ENCODE results near the gene GPC3. TPM values are rescaled to one million over a fixed set of nuclear protein-coding genes. Genes with fewer than 3 reads are reported as not detected.

GPC3 gene
- polyA plus RNA-seq, 1 of the 3 experiments (the other 2 are of a cell fraction) = 1.4 TPM

DNA sequence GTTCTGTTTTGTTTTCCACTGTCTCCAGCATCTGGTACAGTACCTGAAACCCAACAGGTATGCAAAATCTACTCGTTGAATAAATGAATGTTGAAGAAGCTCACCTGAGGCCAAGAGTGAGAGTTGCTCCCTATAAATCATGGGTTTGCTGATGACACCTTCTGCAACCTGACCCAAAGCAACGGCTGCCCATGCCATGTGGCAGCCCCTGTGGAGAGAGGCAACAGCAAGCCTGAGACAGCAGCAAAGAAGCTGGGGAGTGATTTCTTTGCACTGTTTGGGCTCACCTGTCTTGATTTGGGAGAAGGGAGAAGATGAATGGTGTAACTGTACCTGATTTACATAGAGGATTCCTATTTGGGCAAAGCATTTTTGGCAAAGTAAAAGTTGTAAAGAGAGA is 450.3 kb downstream of the GPC3 start:
- H2AFZ ChIP-seq (ENCODE audit: low read depth) = no peak overlapping the region
- H3K9me3 ChIP-seq = no peaks in the 10 kb centered on the region
- H3K27ac ChIP-seq (ENCODE audit: low read depth in 2 of 2, low read length in 1 of 2) = no peak overlapping the region
- H3K4me1 ChIP-seq (ENCODE audit: control insufficient read depth in 1 of 2, insufficient read depth in 2 of 2, low read depth in 1 of 2, low read length in 1 of 2) = no peaks in the 10 kb centered on the region
- no peaks in the 10 kb centered on the region for H3K36me3 ChIP-seq (replicated peaks in 1 of 2; ENCODE audit: control insufficient read depth in 1 of 2, insufficient read depth in 2 of 2, low read length in 1 of 2)
- ChIA-PET POLR2A (no interaction called here), CTCF (no interaction called here)
- no peaks in the 10 kb centered on the region for H3K79me2 ChIP-seq (ENCODE audit: insufficient read depth)
- no peak overlapping the region for H3K4me3 ChIP-seq (ENCODE audit: low read depth in 2 of 2, low read length in 1 of 2)
- DNase-seq = no peak
- 0% methylated on average over 2 of the region's 2 CpGs for WGBS (ENCODE audit: low lambda C conversion rate)
- no peaks in the 10 kb centered on the region for H4K20me1 ChIP-seq (ENCODE audit: insufficient read depth)
- H3K9me2 ChIP-seq = no peaks in the 10 kb centered on the region
- H3K9ac ChIP-seq = no peak overlapping the region
- no peaks in the 10 kb centered on the region for H3K27me3 ChIP-seq (ENCODE audit: insufficient read depth)
- TF ChIP-seq, protein P1, sequence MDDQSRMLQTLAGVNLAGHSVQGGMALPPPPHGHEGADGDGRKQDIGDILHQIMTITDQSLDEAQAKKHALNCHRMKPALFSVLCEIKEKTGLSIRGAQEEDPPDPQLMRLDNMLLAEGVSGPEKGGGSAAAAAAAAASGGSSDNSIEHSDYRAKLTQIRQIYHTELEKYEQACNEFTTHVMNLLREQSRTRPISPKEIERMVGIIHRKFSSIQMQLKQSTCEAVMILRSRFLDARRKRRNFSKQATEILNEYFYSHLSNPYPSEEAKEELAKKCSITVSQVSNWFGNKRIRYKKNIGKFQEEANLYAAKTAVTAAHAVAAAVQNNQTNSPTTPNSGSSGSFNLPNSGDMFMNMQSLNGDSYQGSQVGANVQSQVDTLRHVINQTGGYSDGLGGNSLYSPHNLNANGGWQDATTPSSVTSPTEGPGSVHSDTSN (IDR thresholded peaks at IDR 0.05) = no peak
- no peak for TF ChIP-seq CHD2 (IDR thresholded peaks at IDR 0.05; ENCODE audit: low read length, partially characterized antibody)
- TF ChIP-seq, protein P2, sequence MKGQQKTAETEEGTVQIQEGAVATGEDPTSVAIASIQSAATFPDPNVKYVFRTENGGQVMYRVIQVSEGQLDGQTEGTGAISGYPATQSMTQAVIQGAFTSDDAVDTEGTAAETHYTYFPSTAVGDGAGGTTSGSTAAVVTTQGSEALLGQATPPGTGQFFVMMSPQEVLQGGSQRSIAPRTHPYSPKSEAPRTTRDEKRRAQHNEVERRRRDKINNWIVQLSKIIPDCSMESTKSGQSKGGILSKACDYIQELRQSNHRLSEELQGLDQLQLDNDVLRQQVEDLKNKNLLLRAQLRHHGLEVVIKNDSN (IDR thresholded peaks at IDR 0.05; ENCODE audit: borderline replicate concordance, low read depth) = no peak
- TF ChIP-seq, protein P3, sequence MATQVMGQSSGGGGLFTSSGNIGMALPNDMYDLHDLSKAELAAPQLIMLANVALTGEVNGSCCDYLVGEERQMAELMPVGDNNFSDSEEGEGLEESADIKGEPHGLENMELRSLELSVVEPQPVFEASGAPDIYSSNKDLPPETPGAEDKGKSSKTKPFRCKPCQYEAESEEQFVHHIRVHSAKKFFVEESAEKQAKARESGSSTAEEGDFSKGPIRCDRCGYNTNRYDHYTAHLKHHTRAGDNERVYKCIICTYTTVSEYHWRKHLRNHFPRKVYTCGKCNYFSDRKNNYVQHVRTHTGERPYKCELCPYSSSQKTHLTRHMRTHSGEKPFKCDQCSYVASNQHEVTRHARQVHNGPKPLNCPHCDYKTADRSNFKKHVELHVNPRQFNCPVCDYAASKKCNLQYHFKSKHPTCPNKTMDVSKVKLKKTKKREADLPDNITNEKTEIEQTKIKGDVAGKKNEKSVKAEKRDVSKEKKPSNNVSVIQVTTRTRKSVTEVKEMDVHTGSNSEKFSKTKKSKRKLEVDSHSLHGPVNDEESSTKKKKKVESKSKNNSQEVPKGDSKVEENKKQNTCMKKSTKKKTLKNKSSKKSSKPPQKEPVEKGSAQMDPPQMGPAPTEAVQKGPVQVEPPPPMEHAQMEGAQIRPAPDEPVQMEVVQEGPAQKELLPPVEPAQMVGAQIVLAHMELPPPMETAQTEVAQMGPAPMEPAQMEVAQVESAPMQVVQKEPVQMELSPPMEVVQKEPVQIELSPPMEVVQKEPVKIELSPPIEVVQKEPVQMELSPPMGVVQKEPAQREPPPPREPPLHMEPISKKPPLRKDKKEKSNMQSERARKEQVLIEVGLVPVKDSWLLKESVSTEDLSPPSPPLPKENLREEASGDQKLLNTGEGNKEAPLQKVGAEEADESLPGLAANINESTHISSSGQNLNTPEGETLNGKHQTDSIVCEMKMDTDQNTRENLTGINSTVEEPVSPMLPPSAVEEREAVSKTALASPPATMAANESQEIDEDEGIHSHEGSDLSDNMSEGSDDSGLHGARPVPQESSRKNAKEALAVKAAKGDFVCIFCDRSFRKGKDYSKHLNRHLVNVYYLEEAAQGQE (IDR thresholded peaks at IDR 0.05; ENCODE audit: low read depth, low read length) = no peak
- no peak for TF ChIP-seq RFX5 (IDR thresholded peaks at IDR 0.05; ENCODE audit: low read length)
- TF ChIP-seq EP300 (IDR thresholded peaks at IDR 0.05; ENCODE audit: borderline replicate concordance in 1 of 2, low read depth in 1 of 2, low read length in 1 of 2) = no peak
- no peak for TF ChIP-seq NRF1 (IDR thresholded peaks at IDR 0.05; ENCODE audit: low read depth, low read length)
- no peak for TF ChIP-seq EZH2phosphoT487 (IDR thresholded peaks at IDR 0.05; ENCODE audit: borderline replicate concordance, low read depth)
- no peak for TF ChIP-seq FOSL2 (IDR thresholded peaks at IDR 0.05; ENCODE audit: borderline replicate concordance, low read depth)
- TF ChIP-seq FOXM1 (IDR thresholded peaks at IDR 0.05; ENCODE audit: low read depth) = no peak
- TF ChIP-seq RXRA (IDR thresholded peaks at IDR 0.05; ENCODE audit: borderline replicate concordance, low read depth) = no peak
- no peak for TF ChIP-seq ELF1 (IDR thresholded peaks at IDR 0.05)
- no peak overlapping the region for H3K4me2 ChIP-seq
- no peaks in the 10 kb centered on the region for H3F3A ChIP-seq (replicated peaks; ENCODE audit: insufficient read depth)

DNA sequence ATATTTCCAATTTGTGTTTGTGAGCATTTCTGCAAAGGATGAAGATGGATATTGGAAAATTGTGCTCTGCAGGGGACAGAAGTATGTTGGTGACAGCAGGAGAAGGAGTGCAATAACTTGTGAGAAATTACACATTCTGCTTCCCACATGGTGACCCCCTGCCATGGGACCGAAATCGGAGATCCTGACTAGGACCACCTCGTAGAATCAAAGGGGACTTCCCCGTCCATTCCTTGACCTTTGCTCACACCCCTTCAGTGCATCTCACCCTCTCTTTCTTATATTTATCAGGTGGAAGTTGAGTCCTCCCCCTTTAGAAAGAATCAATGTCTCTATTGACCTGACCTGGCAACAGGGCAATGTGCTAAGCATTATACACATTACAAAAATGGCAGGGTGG is 451.2 kb downstream of the GPC3 start:
- TF ChIP-seq, protein P4, sequence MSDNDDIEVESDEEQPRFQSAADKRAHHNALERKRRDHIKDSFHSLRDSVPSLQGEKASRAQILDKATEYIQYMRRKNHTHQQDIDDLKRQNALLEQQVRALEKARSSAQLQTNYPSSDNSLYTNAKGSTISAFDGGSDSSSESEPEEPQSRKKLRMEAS (IDR thresholded peaks at IDR 0.05; ENCODE audit: low read depth) = no peak
- TF ChIP-seq ELF1 (IDR thresholded peaks at IDR 0.05) = no peak
- TF ChIP-seq FOXJ3 (CRISPR knock-in tag; IDR thresholded peaks at IDR 0.05) = no peak
- TF ChIP-seq EZH2phosphoT487 (IDR thresholded peaks at IDR 0.05; ENCODE audit: borderline replicate concordance, low read depth) = no peak
- TF ChIP-seq, protein P2 (IDR thresholded peaks at IDR 0.05; ENCODE audit: borderline replicate concordance, low read depth) = no peak
- no peak for TF ChIP-seq RXRA (IDR thresholded peaks at IDR 0.05; ENCODE audit: borderline replicate concordance, low read depth)
- TF ChIP-seq SIN3A (IDR thresholded peaks at IDR 0.05; ENCODE audit: borderline replicate concordance, low read depth, low read length) = no peak
- no peak for TF ChIP-seq POLR2AphosphoS5 (IDR thresholded peaks at IDR 0.05; ENCODE audit: low read depth, low read length)
- no peak for TF ChIP-seq TAF1 (IDR thresholded peaks at IDR 0.05; ENCODE audit: borderline replicate concordance, low read depth, low read length)
- no peak for TF ChIP-seq FOXM1 (IDR thresholded peaks at IDR 0.05; ENCODE audit: low read depth)
- no peak for TF ChIP-seq RFX5 (IDR thresholded peaks at IDR 0.05; ENCODE audit: low read length)
- no peak for TF ChIP-seq CHD2 (IDR thresholded peaks at IDR 0.05; ENCODE audit: low read length, partially characterized antibody)
- no peaks in the 10 kb centered on the region for H3K9me2 ChIP-seq
- no peaks in the 10 kb centered on the region for H4K20me1 ChIP-seq (ENCODE audit: insufficient read depth)
- H3K4me1 ChIP-seq (ENCODE audit: control insufficient read depth in 1 of 2, insufficient read depth in 2 of 2, low read depth in 1 of 2, low read length in 1 of 2) = no peaks in the 10 kb centered on the region
- H3K4me2 ChIP-seq = no peak overlapping the region
- H3K36me3 ChIP-seq (replicated peaks in 1 of 2; ENCODE audit: control insufficient read depth in 1 of 2, insufficient read depth in 2 of 2, low read length in 1 of 2) = no peaks in the 10 kb centered on the region
- WGBS (ENCODE audit: low lambda C conversion rate) = 19% methylated on average over 4 of the region's 4 CpGs
- H2AFZ ChIP-seq (ENCODE audit: low read depth) = no peak overlapping the region
- no peaks in the 10 kb centered on the region for H3F3A ChIP-seq (replicated peaks; ENCODE audit: insufficient read depth)
- POLR2A ChIA-PET = no interaction called here
- CTCF ChIA-PET = no interaction called here
- H3K9me3 ChIP-seq = no peaks in the 10 kb centered on the region
- no peak for DNase-seq
- no peak overlapping the region for H3K9ac ChIP-seq
- no peaks in the 10 kb centered on the region for H3K27me3 ChIP-seq (ENCODE audit: insufficient read depth)
- no peaks in the 10 kb centered on the region for H3K79me2 ChIP-seq (ENCODE audit: insufficient read depth)
- no peak overlapping the region for H3K4me3 ChIP-seq (ENCODE audit: low read depth in 2 of 2, low read length in 1 of 2)
- H3K27ac ChIP-seq (ENCODE audit: low read depth in 2 of 2, low read length in 1 of 2) = no peak overlapping the region

All from SK-N-SH (cell line).